Activated effector memory CD4-positive, alpha-beta T cell treated with Interleukin-2 at 50 U/mL for 16 hours (primary cell): ENCODE measurements around the gene ASIC2.

ENCODE experiments used
- DNase-seq: peaks from one replicate; pipeline ENCODE4 v3.0.0-alpha.2; 2020

Gene ASIC2

DNA sequence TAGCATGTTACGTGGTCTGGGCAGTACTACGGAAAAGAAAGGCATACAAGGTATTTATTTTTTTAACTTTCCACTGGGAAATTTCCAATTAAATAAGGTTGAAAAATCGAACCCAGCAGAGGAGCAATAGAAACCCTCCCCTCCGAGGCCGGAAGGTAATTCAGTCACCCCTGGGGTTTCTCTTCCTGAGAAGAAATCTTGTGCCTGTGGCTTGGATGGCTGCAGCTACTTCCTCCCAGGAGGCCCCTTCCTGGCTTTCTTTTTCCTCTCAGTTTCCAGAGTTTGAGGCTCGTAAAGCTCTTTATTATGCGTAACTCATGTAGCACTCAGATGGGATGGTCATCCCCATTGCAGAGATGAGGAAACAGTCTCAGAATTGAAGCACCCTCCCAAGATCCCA is 140.3 kb downstream of the ASIC2 start:
- no peak for DNase-seq

DNA sequence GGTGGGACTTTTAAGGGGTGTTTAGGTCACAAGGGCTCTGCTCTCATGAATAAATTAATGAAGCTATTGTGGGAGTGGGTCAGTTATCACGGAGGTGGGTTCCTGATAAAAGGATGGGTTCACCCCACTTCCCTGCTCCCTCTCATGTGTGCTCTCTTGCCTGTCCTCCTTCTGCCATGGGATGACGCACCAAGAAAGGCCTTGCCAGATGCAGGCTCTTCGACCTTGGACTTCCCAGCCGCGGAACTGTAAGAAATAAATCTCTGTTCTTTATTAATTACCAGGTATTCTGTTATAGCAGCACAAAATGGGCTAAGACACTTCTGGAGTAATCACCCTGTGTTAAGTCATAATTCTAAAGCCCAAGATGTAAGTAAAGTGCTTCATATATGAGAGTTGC is 141.5 kb downstream of the ASIC2 start:
- no peak for DNase-seq

DNA sequence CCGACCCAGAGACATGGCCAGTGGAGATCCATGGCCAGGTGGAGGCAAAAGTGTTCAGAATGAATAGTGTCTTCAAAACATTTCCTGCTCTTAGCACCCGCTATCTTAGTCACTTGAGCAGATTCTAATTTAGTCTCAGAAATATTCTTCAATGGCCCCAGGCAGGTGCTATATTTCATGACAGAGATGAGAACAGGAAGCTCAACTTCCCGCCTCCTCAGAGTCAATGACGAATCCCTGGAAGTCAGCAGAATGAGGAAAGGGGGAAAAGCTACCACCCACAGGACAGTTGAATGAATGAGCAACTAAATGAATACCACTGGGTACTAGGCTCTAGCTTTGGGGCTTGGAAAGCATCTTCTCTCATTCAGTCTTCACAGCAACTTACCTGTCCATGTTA is 147.2 kb downstream of the ASIC2 start:
- no peak for DNase-seq

DNA sequence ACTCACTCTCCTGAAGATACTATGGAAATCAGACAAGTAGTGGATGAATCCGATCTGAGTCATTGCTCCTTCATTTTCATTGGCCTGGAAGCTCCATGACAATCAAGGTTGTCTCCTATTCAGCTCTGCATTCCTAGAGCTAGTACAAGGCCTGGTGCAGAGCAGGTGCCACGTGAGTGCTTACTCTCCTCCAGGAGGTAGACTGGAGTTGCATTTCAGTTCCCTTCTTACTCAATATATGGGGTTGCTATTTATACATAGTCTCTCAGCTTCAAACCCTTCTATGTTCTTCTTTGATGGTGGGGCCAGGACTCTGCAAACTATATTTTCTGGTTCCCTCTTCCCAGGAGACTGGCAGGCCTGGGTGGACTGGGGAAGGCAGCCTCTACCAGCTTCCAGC is 148.3 kb downstream of the ASIC2 start:
- no peak for DNase-seq

DNA sequence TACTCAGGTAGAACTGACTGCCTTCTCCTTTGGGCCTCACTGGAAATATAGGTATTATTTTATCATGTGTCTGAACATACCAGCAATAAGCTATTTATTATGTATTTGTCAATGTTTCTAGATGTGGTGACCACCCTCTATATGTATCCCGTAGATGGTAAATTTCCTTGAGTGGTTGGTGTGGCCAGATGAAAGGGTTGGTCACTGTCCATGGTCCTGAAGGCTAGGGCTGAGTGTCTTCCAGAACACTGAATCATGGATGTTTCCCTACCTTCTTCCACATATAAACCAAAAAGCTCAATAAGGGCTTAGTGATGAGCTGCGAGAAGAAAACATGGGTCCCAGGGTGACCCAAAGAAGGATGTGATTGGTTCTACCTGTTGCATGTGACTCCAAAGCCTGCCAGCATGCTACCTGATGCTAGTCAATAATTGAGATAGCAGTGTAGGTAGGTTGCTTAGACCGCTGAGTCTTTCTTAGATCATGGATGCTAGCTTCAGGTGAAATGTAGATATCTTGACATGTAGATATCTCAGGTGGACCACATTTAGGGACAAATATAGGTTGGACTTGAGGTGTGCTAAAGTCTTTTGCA is 150.3 kb downstream of the ASIC2 start:
- DNase-seq: no peak

DNA sequence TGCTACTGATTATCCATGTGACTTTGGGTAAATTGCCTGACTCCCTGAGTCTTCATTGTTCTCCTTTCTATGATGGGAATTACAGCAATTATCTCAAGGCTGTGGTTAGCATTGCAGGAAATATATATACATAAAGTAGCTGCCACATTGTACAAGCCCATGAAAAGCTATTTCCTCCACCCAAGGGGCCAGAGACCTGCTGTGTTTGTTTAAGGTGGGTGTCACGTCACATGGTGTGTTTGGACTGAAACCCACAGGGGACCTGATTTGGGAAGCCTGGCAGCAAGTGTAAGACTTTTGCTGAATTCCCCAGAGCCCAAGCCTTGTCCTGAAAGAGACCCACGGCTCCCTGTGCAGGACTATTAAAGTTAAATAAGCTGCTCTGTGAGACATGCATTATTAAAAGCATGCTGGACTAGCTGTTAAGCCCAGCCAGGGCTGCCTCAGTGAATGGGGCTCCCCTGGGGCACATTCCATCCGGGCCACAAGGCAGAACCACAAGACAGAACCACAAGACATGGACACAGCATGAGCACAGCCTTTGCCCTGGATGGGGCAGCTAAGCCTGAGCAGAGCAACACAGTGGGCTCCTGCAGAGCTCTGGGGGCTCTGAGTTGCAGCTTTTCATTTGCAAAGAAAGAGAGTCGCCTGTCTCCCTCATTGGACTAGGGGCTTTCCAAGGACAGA is 152.5 kb downstream of the ASIC2 start:
- no peak for DNase-seq

DNA sequence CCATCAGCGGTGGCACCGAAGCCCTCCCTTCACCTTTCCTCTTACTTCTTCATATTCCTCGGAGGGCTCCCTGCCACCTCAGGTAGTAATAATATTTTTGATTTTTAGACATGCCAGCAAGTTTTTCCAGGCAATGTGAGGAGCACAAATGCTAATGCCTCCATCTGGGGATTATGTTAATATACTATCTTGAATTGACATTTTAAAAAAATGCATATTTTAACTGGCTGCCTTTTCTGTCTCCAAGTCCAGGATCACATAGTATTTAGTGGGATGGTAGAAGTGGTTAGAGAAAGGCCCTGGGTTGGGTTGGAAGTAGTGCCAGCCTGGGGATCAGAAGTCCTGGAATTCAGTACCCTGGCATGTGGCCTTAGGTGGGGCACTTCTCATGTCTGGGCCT is 154.5 kb downstream of the ASIC2 start:
- no peak for DNase-seq

DNA sequence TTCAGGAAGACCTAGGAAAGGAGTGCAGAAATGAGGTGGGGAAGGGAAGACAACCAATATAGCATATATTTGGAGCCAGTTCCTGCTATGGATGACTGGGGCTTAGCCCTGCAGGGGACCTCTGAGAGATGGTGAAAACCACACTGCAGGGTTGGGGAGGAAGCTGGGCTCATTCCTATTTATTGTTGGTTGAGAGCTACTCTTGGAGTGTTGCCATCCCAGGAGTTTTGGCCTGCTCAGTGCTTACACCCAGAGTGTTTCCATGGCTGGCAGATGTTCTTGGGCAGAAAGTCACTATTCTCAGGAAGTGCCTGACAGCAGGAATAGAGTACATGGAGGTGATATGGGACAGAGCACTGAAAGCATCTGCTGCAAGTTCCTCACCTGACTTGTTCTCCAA is 155.7 kb downstream of the ASIC2 start:
- no peak for DNase-seq

DNA sequence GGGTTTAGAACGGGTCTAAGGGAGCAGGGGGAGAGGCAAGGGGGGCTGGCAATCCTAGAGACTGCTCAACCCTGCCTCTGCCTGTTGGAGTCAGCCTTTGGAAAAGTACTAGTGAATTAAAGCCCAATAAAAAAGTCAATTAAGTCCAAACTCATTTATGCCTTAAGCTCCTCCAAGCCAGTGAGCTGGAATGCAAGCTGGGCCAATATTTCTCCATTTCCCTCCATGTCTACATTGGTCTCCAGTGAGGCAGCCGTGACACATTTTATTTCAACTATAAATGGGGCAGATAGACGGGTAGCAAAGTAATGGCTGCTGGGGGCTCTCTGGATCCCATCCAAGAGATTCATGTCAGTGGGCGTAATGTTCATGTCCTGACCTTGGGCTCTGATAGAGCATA is 157.4 kb downstream of the ASIC2 start:
- DNase-seq: no peak

DNA sequence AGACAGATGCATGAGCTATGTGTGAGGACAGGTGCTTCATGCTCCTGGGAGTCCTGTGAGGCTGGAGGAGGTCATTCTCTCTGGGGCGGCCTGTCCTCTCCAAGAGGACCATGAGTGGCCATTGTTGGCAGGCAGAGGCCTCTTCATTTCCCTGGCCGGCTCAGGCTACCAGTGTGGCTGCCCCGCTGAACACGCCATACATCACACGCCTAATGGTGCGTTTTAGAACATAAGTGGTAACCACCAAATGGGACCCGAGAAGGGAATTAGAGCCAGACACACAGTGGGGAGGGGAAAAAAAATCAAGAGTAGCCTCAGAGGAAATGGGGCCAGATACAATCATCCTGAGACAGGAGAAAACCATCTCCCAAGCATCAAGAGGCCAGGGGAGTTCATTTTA is 161.5 kb downstream of the ASIC2 start:
- no peak for DNase-seq

DNA sequence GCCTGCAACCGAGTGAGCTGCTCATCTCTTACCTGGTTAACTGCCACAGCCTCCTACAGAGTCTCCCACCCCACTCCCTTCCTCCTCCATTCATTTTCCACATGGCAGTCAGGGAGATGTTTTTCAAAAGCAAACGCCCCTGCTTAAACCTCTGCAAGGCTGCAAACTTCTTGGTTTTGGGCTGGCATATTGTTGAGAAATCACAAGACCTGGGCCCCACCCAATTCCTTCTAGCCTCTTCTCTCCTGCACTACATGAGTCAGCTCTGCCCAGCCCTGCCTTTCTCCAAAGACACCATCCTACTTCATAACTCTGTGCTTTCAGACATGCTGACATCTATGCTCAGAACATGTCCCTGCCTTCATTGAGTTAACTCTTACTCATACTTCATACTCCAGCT is 165.4 kb downstream of the ASIC2 start:
- no peak for DNase-seq

DNA sequence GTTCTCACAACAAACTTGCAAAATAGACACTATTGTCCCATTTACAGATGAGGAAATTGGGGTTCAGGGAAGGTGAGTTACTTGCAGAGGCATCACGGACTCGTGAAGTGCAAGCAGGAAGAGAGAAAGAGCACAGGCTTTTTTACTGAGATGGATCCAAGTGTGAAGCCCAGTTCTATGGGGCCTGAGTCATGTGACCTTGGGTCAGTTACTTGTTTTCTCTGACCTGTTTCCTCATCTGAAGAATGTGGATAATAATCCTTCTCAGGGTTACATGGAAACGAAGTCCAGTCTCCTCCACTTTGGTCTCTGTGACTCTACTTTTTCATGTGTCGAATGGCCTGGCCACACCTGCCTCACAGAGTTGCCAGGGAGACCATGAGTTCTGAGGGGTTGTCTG is 167.0 kb downstream of the ASIC2 start:
- no peak for DNase-seq

DNA sequence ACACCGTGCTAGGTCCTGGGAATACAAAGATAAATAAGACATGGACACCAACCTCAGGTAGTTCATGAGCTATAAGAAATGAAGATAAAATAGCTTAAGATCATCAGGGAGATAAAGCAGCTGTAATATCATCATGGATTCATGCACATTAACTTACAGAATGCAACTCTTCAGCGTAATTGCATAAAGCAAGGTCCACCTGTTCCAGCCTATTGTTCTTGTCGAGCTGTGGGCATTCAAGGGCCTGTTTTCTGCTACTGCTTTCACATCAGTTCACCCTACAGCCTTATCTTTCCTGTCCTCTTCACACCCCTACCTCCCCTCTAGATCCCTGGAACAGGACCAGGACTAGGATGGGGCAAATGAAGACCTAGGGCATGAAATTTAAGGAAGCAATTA is 167.5 kb downstream of the ASIC2 start:
- no peak for DNase-seq

DNA sequence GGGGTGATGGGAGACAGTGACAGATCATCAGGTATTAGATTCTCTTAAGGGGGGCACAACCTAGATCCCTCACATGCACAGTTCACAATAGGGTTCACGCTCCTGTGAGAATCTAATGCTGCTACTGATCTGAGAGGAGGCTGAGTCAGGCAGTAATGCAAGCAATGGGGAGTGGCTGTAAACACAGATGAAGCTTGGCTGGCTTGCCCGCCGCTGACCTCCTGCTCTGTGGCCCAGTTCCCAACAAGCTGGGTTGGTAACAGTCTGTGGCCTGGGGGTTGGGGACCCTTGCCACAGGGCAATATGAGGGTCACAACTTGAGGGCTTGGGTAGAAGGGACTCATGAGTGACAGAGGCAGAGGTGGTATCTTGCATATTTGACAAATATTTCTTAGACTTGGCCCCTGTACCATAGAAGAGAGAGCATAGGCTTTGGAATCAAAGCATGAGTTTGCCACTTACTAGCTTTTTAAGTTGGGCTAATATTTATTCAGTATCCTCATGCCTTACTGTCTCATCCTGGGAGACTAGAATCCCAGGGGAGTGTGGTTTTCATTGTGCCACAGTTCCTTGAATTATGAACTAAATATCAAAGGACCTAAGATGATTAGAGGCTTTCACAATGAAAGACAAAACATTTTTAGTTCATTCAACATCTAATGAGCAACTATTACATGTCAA is 168.1 kb downstream of the ASIC2 start:
- no peak for DNase-seq

DNA sequence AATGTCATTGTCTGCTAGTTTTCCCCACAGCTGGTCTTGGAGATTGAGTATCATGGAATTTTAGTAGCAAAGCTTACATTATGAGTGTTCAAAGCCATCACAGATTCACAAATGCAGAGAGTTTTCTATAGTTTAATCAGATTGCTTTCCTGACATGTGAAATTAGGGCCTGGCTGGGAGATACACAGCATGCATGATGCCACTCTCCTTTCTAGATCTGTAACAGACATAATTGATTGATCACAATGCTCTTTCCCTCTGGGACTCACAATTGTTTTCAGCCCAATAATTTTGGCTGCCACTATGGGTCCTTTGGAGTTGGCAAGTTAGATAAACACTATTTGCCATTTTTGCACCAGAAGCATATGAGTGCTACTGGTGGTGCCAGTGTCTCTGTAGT is 168.9 kb downstream of the ASIC2 start:
- no peak for DNase-seq

DNA sequence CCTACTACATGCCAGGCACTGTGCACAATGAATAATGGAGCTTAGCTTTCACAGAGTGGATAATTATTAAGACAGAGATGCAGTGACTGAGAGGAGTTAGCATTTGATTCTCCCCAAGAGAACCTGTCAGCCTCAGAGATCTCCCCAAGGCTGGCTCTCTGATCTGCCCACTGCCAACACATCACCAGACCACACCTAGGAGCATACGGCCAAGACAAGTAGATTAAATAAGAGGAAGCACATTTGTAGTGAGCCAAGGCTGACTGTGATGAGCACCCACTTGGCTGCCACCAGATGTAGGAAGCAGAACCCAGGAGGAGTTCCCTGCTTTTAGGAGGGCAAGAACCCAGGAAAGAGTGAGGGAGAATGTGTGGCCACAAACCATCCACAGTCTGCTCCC is 171.3 kb downstream of the ASIC2 start:
- DNase-seq: no peak

DNA sequence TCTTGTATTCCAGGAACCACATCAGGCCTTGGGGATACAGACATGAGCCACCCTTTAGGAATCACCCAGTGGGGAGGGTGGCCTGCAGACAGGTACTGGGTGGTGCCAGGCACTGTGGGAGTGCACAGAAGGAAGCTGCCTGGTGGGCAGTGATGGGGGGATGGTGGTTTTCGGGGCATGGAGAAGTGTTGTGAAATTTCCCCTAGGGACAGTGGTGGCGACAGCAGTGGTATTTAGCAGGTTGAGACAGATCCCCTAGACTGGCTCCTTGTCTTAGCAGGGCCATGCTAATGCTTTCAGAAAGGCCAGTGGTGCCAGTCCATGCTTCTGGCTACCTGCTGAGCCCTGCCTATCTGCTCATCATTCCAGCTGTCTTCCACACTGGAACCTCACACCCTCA is 171.8 kb downstream of the ASIC2 start:
- no peak for DNase-seq

DNA sequence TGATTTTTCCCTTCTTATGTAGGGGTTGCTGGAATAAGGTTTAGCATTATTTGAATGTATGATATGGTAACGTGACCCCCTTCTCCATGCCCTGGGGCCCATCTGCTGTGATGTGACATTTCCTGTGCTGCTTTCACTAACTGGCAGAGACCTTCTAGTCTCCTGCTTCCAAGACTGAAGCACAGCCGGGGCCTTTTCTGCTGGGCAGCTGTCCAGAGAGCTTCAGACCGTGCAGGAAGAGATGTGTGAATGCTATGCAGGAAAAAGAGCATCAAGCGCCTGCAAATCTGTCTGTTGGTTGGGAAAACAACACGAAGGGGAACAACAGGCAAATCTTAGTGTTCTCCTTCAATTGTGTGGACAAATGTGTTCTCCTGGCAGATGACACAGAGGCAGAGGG is 173.0 kb downstream of the ASIC2 start:
- no peak for DNase-seq

DNA sequence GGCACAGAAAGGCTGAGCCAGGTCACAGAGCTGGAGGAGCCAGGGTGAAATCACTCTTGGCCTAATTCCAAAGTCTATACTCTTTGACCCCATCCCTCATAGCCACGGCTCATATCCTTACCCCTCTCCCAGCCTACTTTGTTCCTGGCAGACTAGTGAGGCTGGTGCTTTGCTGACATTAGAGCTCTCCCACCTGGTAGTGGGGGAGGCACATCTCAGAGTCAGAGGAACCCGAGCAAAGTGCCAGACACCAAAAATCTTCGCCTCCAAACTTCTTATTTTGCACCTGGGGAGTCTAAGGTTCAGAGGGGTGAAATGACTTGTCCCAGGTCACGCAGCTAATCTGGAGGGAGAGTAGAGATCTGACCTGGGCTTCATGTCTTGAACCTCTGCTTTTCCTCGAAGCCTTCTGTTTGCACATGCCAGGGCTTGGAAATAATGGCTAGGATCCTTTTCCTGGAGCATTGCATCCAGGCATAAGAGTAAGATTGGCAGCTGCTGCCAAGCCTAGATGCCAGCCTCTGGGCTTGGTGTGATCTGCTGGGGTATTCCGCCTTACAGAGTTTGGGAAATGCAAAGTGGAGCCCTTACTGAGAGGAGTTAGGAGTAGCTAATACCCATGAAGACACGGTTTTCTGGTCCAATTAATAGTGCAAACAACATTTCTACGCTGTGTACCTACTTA is 174.6 kb downstream of the ASIC2 start:
- no peak for DNase-seq

DNA sequence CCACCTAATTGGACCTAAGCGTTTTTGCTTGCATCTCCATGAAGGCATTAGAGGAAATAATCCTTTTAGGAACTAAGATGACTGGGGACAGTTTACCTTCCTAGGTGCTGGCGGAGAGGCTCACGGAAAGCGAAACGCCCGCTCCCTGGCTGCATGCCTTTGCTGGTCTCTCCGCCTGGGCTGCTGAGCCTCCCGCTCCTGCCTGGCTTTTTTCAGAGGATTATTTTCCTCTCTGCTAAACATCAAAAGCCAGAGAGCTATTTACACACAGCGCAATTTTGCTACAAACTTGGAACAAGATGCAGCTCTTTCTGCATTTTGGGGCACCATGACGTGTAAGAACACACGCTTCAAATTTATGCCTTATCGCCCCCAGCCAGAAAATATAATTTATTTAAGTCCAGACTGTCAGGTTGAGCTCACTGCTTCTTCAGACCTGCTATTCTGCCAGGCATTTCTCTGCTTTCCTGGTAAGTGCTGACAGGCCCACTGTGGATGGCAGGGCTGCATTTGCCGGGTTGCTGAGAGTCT is 177.0 kb downstream of the ASIC2 start:
- no peak for DNase-seq

DNA sequence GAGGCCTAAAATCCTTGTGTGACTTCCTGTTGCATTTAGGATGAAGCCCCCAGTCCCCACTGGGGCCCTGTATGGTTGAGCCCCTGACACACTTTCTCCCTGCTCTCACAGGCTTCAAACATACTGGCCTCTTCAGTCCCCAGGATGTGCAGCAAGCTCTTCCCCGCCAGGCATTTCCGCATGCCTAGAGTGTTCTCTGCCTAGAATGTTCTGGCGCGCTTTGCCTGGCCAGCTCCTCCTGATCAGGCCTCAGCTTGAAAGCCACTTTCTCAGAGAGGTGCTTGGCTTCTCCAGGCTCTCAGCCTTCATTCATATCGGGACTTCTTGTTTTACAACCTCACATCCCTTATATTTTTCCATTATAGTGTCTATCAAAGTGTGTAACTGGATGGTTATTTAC is 177.7 kb downstream of the ASIC2 start:
- no peak for DNase-seq

DNA sequence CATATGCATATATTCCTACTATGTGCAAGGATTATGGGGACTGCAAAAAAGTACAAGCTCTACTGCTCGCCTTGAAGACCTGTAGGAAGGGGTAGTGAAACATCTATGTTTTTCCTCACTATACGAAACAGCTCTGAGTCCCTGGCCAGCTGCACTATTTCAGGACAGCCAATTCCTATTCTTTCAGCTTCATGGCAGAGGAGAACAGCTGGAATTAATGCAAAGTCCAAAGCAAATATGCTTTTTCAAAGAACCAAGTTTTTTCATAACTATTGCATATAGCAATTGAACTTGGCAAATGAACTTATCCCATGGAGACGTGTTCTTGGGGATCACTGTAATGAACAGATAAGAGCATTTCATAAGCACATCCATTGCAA is 179.1 kb downstream of the ASIC2 start:
- DNase-seq: no peak

DNA sequence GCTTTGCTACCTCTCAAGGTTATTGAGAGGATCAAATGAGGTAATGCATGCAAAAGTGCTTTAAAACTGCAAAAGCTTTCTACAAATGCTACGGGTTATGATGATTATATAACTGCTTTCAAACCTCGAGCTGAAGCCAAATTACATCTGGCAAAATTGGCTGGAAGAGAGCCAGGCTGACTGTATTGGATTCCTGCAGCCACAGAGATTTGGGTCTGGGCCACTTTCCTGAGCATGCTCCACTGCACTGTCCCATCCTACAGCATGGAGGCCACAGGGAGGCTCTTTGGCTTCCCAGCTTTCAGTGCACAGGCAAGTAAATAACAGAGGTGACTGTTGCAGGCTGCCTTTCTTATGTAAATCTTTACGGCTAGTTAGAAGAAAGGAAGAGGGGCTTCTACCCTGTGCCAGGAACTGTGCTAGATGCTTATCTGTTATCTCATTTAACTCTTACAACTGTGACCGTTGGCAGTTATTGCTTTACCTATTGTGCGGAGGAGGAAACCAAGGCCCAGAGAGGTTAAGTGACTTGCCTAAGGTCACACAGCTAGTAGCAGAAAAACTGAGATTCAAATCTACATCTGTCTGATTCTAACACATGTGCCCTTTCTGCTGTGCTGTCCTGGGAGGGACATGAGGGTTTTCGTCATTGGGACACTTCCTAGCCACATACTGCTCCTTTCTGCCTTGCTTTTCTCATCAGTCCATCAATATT is 179.7 kb downstream of the ASIC2 start:
- DNase-seq: no peak
